ENCODE measurements around the gene ESD.
A peak's percentile ranks its signal among the peaks of the same experiment; 100 is the strongest.

The ESD gene

DNA sequence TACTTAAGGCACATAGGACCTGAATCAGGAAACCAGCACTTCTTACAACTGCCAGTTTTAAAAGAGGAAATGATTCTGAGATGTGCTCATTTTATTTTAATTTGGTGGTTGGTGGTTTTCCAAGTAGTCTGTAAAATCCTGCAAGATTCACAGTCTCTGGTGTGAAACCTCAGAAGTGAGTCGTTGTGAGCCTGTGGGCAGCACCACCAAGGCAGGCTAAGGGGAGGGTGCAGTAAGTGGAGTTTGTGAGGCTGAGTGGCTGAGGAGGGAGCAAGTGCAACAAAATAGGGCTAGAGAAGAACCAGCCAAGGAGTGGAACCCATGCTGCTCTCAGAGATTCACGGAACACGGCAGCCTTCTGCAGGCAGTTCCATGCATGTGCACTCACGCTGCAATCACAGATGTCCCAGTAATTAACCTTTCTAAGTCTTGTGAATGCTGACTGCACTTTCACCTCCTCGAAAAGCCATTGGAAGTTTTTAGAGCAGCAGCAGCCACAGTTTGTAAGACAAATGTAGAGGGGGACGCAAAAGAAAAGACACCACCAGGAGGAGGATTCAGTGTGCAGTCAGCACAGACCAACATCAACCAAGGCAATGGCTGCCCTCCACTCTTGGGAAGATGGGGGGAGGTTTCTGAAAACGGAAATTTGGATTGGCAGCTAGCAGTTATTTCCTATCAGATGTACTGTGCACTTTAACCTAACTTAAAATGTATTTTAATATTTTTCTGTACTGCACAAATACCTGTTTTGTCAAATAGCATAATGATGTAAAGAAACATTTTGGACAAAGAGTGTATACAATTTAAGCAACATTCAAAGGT, 44.9 kb downstream of the ESD start:
- peak in 4 of 10 donors; percentile 11 to 86 (median 14) for DNase-seq
- intact Hi-C loops (cut with DNase I): no loop called here

- intact Hi-C loops (cut with DNase I): no loop called here
- no peak for DNase-seq
Measured at GRCh38 chr13:46749951-46750350, 47.0 kb downstream of the ESD start.

DNA sequence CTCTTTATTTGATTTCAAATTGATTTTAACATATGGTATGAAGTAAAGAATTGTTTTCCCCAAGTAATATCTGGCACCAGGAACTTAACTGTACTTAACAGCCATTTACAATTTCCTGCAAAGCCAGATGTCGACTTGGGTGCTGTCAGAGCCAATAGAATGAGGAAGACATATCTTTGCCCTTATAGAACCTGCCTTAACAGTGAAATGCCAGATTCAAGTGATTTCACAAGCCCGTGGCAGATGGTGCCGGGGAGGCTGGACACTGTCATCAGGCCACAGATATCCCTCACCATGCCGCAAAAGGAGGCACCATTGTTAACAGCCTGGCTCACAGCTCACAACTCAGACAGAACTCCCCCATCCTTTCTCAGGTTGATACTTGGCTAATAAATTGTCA, 48.7 kb downstream of the ESD start:
- DNase-seq: no peak
- intact Hi-C loops (cut with DNase I): no loop called here

- no peak for DNase-seq
- intact Hi-C loops (cut with DNase I): no loop called here
Measured at GRCh38 chr13:46747031-46747820, 49.7 kb downstream of the ESD start.

GRCh38 chr13:46745706-46746105, 51.3 kb downstream of the ESD start:
- intact Hi-C loops (cut with DNase I): no loop called here

GRCh38 chr13:46745062-46745461, 51.9 kb downstream of the ESD start:
- intact Hi-C loops (cut with DNase I): no loop called here
- DNase-seq: no peak

More at GRCh38 chr13:46745706-46746105, 51.3 kb downstream of the ESD start:
- DNase-seq: no peak

- intact Hi-C loops (cut with DNase I): no loop called here
Measured at GRCh38 chr13:46743191-46743590, 53.8 kb downstream of the ESD start.

DNA sequence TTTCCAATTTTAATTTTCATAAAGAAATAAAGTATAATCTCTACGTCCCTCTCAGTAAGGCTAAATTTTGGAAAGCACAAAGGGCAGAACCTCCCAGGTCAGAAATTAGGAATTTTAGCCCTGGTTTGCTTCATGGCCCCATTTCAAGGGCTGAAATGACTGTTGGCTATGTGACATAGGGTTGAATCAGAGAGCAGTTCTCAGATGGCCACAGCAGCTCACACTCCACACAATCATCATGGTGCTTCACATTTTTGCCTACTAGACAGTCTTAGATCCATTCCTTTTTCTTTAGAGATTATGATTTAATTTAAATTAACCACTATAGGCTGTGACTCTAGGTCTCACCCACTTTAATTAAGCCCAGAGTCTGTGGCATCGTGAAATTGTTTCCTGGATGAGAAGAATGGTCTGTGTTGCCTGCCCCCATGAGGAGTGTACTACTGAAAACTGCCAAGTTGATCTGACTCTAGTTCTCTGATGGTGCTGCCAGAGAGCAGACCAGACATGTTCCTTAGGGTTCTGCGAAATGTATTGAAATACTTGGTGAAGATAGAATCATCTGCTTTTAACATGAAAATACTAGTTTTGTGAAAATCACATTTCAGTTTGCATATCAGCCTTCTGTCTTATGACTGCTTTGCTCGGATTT, 57.4 kb downstream of the ESD start:
- DNase-seq: no peak
- intact Hi-C loops (cut with DNase I): no loop called here

More at GRCh38 chr13:46743191-46743590, 53.8 kb downstream of the ESD start:
- no peak for DNase-seq

DNA sequence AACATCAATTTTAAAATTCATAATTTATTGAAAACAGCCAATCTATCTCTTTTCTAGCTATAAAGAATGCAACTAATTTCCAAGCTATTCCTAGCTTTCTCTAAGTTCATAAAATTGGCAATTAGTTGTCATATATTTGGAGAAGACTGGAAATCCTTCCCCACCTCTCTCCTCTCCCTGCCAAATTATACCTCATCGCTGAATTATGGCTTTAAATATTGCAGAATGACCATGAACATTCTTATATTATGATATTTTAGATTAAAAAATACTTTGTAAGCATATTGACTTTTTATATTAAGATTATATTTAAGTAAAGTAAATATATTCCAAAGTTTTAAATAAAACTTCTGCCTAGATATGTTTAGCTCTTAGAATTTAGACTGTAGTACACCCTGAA, 58.2 kb downstream of the ESD start:
- DNase-seq: no peak
- intact Hi-C loops (cut with DNase I): no loop called here

GRCh38 chr13:46738055-46738454, 58.9 kb downstream of the ESD start:
- no peak for DNase-seq
- intact Hi-C loops (cut with DNase I): no loop called here

DNA sequence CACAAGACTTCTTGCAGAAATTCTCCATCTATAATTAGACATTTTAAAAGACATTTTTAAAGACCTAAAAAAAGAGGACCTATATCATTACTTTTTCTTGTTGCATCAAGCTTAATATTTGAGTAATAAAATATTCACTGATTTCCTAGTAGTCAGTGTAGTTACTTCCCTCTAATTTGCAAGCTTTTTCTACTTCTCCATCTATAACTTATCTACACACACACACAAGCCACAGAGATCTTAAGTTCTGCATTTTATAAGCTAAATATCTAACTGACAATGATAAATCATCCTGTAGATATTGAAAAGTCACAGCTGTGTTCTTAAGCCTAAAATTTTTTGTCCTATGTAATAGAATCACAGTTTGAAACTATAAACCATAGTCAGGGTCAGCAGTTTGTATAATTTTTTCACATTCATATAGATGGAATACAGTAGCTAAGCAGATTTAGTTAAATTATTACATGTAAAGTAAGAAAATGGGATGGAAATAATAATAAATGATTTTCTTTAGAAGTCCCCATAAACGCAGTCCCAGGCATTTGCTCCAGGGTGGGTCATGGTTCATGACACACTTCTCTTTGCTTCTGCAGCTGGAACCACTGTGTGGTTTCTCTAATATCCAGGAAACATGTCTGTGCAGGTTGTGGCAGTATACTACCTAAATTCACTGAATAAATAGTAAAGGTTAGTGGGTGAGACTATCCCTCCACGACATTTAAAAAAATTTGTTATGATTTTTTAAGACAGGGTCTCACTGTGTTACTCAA, 60.2 kb downstream of the ESD start:
- intact Hi-C loops (cut with DNase I): no loop called here
- no peak for DNase-seq

GRCh38 chr13:46735425-46735824, 61.5 kb downstream of the ESD start:
- intact Hi-C loops (cut with DNase I): no loop called here
- no peak for DNase-seq

GRCh38 chr13:46731535-46731934, 65.4 kb downstream of the ESD start:
- intact Hi-C loops (cut with DNase I): no loop called here
- DNase-seq: no peak

DNA sequence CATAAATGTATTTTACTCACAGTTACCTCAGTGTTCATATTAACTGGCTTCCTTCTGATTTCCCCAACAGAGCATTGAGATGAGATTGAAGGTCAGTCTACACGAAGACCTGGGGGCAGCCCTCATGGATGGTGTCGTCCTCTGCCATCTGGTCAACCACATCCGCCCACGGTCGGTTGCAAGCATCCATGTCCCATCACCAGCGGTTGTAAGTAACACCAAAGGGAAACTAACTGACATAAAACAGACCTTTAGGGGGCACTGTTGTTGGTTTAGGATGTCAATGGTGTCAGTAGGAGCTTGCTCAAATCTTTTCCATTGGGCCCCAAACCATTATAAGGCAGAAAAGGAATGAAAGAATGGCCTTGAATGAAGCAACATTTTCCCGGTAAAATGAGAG, 68.2 kb downstream of the ESD start:
- no peak for DNase-seq
- intact Hi-C loops (cut with DNase I): no loop called here

GRCh38 chr13:46726347-46726746, 70.6 kb downstream of the ESD start:
- intact Hi-C loops (cut with DNase I): no loop called here
- no peak for DNase-seq

Measured in posterior cingulate gyrus (tissue), 11 donors.